KMS-11 (cell line): ENCODE data around the gene TTC28.
"Not testable (repeated sequence)": the region's sequence is repeated elsewhere in the genome, so short reads cannot be mapped to it uniquely, and the experiment has no call there.

Source experiments
- H2AFZ ChIP-seq: fragments of 200-600 bp; sonication (generic); 2 replicates; pipeline ENCODE4 v1.6.1; 2016; ENCODE audit warnings: antibody characterized with exemption, mixed run types, low read depth
- H3K27ac ChIP-seq: fragments of 200-600 bp; sonication (generic); 2 replicates; pipeline ENCODE4 v1.6.1; 2016; ENCODE audit warnings: mild to moderate bottlenecking, mixed run types
- H3K27me3 ChIP-seq: fragments of 200-600 bp; sonication (generic); 2 replicates; pipeline ENCODE4 v1.6.1; 2017; ENCODE audit warnings: mild to moderate bottlenecking, low read depth, mixed run types, moderate library complexity; ENCODE audit not compliant: insufficient read depth
- H3K36me3 ChIP-seq: fragments of 200-600 bp; sonication (generic); 2 replicates; pipeline ENCODE4 v1.6.1; 2017; ENCODE audit warnings: mild to moderate bottlenecking, mixed run types; ENCODE audit not compliant: insufficient read depth
- H3K4me1 ChIP-seq: fragments of 200-600 bp; sonication (generic); 2 replicates; pipeline ENCODE4 v1.6.1; 2016; ENCODE audit warnings: mild to moderate bottlenecking, low read depth, mixed run types; ENCODE audit not compliant: poor library complexity, severe bottlenecking
- H3K4me2 ChIP-seq: fragments of 200-600 bp; sonication (generic); 2 replicates; pipeline ENCODE4 v1.7.0; 2016; ENCODE audit warnings: mild to moderate bottlenecking, mixed run types
- H3K4me3 ChIP-seq: fragments of 200-600 bp; sonication (generic); IDR thresholded peaks from 2 replicates; pipeline ENCODE4 v1.6.1; 2017; ENCODE audit warnings: low read depth, low read length, mixed read lengths; ENCODE audit not compliant: insufficient read depth
- H3K79me2 ChIP-seq: fragments of 200-600 bp; sonication (generic); 2 replicates; pipeline ENCODE4 v1.6.1; 2016; ENCODE audit warnings: low read depth, mixed run types; ENCODE audit not compliant: insufficient read depth
- H3K9ac ChIP-seq: fragments of 200-600 bp; sonication (generic); 2 replicates; pipeline ENCODE4 v1.6.1; 2016; ENCODE audit warnings: mild to moderate bottlenecking, mixed run types
- H4K20me1 ChIP-seq: fragments of 200-600 bp; sonication (generic); 2 replicates; pipeline ENCODE4 v1.6.1; 2016; ENCODE audit warnings: mild to moderate bottlenecking, mixed run types; ENCODE audit not compliant: insufficient read depth
- CTCF ChIP-seq: fragments of 200-600 bp; sonication (generic); conservative IDR thresholded peaks from 2 replicates; pipeline ENCODE4 v1.6.1; 2017; ENCODE audit warnings: low read depth, mild to moderate bottlenecking, antibody characterized with exemption, low read length, moderate library complexity, mixed read lengths

The TTC28 gene

GRCh38 chr22:28500006-28500405 is 179.6 kb downstream of the TTC28 start:
- no peak for TF ChIP-seq CTCF
- H3K27ac ChIP-seq: no peak overlapping the region
- no peaks in the 10 kb centered on the region for H3K36me3 ChIP-seq
- H3K27me3 ChIP-seq: no peaks in the 10 kb centered on the region
- no peaks in the 10 kb centered on the region for H4K20me1 ChIP-seq
- no peak overlapping the region for H3K4me3 ChIP-seq
- H2AFZ ChIP-seq: no peak overlapping the region
- H3K79me2 ChIP-seq: no peaks in the 10 kb centered on the region
- no peaks in the 10 kb centered on the region for H3K4me1 ChIP-seq
- no peak overlapping the region for H3K4me2 ChIP-seq
- H3K9ac ChIP-seq: no peak overlapping the region

GRCh38 chr22:28498044-28498443 is 181.6 kb downstream of the TTC28 start:
- TF ChIP-seq CTCF: no peak
- Histone ChIP-seq H3K27me3 (no peaks in the 10 kb centered on the region), H3K4me2 (no peak overlapping the region), H3K4me1 (no peaks in the 10 kb centered on the region), H3K79me2 (no peaks in the 10 kb centered on the region), H3K27ac (no peak overlapping the region), H3K4me3 (no peak overlapping the region), H4K20me1 (no peaks in the 10 kb centered on the region), H3K36me3 (no peaks in the 10 kb centered on the region), H2AFZ (no peak overlapping the region), H3K9ac (no peak overlapping the region)

- no peak overlapping the region for H2AFZ ChIP-seq
- H3K4me3 ChIP-seq: no peak overlapping the region
Observed at GRCh38 chr22:28497188-28497587, 182.5 kb downstream of the TTC28 start.

GRCh38 chr22:28491289-28491688 is 188.4 kb downstream of the TTC28 start:
- not testable (repeated sequence) for H3K27me3 ChIP-seq, H2AFZ ChIP-seq, H3K9ac ChIP-seq

More at GRCh38 chr22:28497188-28497587, 182.5 kb downstream of the TTC28 start:
- H3K27me3 ChIP-seq: no peaks in the 10 kb centered on the region
- no peak overlapping the region for H3K4me2 ChIP-seq
- no peaks in the 10 kb centered on the region for H3K36me3 ChIP-seq
- no peaks in the 10 kb centered on the region for H3K79me2 ChIP-seq
- no peaks in the 10 kb centered on the region for H3K4me1 ChIP-seq
- no peak overlapping the region for H3K9ac ChIP-seq
- no peaks in the 10 kb centered on the region for H4K20me1 ChIP-seq
- H3K27ac ChIP-seq: no peak overlapping the region
- TF ChIP-seq CTCF: no peak

GRCh38 chr22:28488825-28489224 is 190.8 kb downstream of the TTC28 start:
- Histone ChIP-seq H4K20me1 (no peaks in the 10 kb centered on the region), H3K4me2 (no peak overlapping the region), H3K4me3 (no peak overlapping the region), H3K4me1 (no peaks in the 10 kb centered on the region), H3K27ac (no peak overlapping the region), H3K36me3 (no peaks in the 10 kb centered on the region), H3K27me3 (no peaks in the 10 kb centered on the region), H3K79me2 (no peaks in the 10 kb centered on the region), H2AFZ (no peak overlapping the region), H3K9ac (no peak overlapping the region)
- TF ChIP-seq CTCF: no peak

More at GRCh38 chr22:28491289-28491688, 188.4 kb downstream of the TTC28 start:
- H4K20me1 ChIP-seq, H3K36me3 ChIP-seq, H3K79me2 ChIP-seq, H3K4me3 ChIP-seq, H3K4me1 ChIP-seq, H3K27ac ChIP-seq, H3K4me2 ChIP-seq: not testable (repeated sequence)
